Bone marrow (tissue), 2 donors: ENCODE measurements around the gene SGMS2.

Source experiments
- DNase-seq, 2 donors: peaks; one replicate each; lab custom pipeline; 2025; lab: John Stamatoyannopoulos, UW

SGMS2 gene

DNA sequence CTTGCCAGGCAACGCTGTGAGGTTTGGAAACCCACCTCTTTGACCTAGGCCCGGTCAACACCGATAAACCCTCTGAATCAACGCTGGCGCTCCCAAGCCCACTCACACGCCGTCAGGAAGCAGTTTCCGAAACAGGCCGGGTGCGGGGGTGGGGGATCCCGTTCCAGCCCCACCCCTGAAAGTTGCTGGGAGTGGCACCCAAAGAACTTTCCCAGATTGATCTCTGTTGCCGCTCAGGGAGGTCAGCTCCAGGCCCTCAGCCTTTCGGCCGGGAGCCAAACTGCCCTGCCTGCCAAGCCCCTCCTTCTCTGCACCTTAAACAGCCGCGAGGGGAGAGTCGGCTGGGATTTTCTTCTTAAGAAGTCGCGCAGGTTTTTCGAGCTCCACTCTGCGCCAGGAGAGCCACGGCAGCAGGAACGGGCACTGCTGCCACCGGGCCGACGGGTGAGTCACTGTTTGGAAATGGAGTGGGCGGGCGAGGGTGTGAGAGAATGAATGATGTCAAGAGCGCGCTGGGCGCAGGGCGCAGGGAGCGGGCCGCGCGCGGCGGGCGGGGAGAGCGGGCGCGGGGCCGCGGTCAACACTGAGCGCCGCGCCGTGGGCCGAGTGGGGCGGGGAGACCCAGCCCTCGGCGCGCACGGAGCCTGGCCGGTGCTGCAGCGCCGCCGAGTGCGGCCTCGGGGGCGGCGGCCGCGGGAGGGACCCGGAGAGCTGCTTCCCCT is at the start of gene SGMS2:
Gene SGMS2, plus strand, starts transcription at position 583 of the 722 bp plus-strand sequence. CDS start 70,622 bp downstream, outside the sequence.
- DNase-seq: peak in 1 of 2 donors; percentile 87

DNA sequence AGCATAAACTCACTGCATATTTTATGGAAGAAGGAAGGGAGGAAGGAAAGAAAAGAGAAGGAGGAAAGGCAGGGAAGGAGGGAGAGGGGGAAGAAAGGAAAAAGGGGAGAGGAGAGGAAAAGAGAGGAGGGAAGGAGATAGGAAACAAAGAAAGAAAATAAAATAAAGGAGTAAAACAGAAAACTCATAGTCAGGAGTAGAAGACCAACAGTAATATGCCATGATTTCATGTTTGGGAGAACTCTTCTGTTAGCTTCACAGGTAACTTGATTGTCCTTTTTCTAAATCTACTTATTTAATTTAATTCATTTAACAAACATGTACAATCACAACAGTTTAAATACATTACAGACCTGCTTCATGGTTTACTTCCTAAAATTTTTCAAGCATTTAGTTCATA is 46.8 kb upstream of the SGMS2 start:
- DNase-seq: no peak

DNA sequence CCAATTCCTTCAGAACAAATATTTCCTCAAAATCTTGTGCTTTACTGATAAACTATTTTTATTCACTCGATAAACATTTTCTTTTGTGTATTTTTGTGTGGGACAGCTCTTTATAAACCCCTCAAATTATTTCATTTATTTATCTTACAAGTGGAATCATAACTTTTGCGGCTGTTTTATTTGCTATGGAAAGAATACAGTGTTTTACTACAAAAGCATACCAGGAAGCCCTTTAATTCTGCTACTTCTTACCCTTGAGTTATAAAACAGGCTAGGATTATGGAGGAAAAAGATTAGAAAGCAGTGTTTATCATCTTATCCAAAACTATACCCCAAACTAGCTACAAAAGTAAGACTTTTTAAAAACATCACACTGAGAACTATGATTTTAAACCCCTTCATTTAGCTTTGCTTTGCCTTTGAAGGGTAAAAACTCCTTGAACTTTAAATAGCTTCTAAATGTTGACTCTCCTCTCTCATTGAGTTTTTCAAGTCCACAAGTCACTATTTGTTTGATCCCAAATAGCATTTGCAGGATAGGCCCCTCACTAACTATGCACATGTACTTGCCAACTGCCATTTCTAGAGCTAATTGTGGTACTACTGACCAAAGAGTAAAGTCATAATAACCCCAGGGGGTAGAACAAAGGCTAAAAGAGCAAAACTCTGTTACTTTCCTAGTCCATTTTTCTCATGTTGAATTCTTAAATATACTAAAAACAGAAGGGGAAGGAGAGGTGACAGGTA is 45.8 kb upstream of the SGMS2 start:
- DNase-seq: no peak

DNA sequence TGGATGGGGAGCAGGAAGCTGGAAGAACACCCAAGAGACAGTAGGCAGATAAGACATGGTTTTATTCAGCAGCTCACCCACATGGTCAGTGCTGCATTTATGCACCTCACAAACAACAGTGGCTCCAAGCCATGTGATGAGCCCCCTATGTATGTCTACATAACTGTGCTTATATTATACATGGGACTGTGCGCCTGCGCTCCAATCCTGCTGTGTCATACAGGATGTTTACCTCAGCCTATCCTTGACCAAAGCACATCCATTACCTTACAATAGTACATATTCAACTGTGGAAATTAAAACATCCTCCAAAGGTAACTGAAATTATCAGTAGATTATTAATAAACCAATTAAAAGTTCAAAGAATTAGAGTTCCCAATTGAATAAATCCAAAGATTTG is 44.1 kb upstream of the SGMS2 start:
- DNase-seq: no peak

DNA sequence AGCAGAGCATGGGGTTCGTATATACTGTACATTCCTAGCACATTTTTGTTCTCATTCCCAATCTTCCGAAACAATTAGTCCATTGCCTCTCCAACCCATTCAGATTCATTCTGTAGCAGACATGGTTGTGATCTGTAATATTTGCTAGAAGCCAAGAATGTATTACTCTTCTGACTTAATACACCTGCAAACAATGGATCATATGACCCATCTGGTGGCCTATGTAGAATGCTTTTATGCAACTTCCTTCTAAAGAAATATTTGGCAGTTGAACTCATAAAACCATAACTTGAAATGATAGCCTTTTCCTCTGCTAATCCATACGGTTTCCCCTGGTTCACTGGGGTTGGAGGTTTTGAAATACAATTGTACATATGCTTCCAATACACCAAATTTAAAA is 32.8 kb upstream of the SGMS2 start:
- no peak for DNase-seq

DNA sequence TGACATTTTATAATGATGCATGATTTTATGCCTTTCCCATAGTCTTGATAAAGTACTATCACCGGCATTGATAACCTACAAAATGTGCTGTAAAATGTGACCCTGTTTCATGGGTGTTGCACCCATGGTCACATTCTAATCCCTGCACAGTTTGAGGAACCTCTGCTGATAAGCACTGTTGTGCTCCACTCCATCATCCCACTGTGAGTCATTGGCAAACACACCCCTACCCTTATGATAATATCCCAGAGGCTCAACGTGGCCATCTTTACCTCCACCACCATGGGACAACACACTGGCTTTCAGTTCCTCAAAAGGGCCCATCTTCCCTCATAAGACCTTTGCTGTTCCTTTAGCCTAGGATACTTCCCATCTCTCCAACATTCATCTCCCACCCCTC is 32.0 kb upstream of the SGMS2 start:
- no peak for DNase-seq

DNA sequence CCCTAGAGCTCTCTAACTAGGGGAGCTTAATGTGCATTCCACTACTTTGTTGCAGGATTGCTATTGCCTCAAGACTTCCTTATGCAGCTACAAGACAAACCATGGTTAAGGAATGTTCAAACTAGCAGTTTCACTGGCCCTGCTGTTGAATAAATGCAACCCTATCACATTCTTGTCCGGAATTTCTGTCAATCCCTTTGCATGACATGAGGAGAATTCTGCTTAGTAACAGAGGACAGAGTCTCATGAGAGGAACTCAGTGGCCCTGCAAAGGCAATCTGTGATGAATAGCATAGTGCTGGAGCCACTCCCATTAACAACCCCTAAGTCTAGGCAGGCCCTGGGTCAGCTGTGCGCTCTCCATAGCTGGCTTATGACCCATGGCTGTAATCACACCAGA is 30.7 kb upstream of the SGMS2 start:
- DNase-seq: no peak

DNA sequence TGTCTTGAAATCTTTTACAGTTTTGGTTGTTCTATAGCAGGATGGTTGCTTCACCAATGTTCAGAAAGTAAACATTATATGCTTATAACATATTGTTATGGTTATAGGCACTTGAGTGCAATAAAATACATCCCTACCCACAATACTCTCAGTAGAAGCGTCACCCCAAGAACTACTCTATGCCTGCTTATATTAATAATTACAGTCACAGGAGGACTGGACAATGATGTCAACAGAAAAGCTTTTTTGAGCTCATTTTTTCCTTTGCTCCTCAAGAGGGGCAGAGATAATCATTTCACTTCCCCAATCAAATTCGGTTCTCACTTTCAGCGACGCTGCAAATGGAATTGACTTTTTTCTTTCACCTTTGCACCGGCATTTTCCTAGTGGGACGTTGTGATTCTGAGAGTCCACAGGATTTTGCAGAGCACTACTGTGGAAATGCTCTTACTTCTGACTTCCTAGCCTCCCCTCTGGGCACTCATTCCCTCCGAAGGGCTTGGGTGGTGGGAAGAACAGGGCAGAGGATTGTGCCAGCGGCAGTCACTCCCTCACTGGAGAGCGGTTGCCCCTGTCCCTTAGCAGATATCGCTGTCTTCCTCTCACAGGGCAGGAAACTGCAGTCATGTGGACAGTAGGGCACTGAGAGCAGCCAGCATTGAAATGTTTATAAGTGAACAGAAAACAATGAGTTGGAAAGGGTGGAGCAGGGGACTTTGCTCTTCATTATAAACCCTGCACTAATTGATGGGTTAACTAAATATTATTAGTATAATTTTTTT is 24.9 kb upstream of the SGMS2 start:
- DNase-seq: no peak

DNA sequence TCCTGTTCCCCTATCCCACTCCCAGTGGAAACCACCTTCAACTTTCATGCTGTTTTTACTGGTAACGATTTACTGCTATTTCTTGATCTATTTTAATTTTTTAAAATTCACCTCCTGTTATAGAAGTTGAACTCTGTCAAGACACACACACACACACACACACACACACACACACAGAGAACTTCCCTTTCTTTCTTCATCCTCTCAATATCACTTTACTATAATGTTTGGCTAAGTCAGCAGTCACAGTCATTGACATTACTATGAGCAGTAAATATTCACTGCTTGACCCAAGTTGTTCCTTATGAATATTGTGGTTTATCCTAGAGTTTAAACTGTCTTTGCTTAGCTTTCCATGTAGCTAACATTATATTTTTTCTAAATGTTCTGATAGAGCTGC is 24.0 kb upstream of the SGMS2 start:
- DNase-seq: no peak

DNA sequence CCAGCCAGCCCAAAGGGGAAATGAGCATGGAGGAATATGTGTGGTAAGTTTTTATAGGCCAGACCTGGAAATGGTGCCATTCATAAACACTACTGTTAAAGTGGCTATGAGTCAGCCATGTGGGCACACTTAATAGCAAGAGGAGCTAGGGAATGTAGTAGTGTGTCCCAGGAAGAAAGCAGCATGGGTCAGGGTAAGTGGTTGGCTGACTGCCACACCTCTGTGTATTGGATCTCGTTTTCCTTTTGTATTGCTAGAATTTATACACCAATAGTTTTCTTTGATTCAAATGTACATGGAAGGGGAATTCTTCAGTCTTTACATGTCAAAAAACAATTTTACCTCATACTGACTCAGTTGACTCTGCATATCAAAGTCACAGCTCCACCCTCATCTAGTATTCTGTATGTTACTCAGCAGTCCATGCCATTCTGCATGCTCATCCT is 22.9 kb upstream of the SGMS2 start:
- DNase-seq: no peak

DNA sequence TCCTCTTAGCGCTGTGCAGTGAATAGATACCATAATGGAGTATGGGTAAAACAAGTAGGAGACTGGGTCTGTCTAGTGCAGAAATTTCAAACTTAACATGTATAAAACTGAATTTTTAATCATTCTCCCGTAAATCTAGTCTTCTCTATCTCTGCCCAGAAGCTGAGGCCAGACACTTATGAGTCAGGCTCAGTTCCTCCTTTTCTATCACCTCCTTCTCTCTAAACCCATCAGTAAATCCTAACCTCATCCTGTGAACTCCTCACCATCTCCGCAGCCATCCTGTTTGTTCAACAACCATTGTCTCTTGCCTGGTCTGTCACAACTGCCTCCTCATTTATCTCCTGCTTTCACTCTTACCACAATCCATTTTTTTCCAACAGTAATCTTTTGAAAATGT is 19.8 kb upstream of the SGMS2 start:
- DNase-seq: no peak

DNA sequence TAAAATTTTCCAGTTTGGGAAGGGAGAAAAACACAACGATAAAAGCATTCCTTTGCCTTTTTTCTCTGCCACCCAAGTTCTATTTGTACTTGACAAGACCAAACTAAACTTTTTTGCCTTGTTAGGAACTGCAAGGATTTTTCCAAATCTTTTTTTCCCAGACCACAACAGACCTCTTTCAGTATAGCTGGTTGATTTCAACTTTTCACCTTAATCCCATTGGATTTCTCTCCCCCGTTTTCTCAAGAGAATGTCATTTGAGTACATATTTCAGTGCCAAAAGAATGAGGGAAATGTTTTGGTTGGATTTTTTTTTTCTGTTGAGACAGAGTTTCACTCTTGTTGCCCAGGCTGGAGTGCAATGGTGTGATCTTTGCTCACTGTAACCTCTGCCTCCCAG is 18.5 kb upstream of the SGMS2 start:
- no peak for DNase-seq

DNA sequence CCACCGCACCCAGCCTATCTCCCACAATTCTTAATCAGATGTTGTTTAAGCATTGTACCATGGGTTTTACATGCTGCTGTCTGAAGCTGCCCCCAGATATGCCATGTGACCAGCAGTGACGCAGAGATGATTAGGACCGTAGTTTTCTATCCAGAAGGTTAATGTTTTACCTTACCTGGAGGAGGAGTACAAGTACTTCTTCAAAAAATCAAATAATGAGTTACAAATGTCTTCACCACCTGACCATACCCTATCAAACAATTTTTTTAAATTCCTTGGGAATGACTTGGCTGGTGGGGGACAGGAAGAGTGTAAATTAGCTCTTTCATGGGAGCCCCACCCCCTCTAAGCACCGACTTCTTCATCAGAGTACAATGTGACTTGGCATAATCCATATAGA is 16.2 kb upstream of the SGMS2 start:
- DNase-seq: no peak

DNA sequence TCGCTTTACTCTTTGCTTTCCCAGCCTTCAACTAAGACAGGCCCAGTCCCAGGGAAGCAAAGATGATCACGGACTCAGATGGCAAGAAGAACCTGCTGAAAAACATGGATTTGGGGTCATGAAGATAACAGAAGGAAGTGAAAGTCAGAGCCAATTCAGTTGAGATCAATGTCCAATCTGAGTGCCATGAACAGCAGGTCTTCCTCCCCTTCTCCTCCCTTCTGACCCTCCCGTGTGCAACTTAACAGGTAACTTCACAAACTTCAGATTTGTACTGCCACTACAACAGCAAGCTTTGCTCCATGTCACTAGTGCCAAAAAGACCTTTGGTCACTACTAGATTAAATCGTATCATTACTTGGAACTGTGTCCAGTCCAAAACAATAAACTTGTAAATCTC is 15.5 kb upstream of the SGMS2 start:
- DNase-seq: no peak

DNA sequence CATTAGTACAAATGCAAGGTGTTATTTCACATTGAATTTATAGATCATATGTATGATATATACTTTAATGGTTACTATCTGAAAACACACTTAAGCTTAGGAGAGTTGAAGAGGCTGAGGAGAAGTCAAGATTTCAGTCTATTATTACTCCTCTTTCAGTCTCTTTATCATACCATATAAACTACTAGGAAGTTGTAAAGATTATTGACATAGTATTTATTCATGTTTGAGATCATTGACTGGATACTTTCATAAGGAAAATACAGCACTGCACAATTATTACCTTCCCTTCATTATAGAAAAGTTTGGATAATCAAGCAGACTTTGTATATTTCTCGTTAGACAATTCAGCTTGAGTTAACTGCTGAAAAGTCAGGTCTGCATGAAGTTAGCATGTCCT is 10.0 kb upstream of the SGMS2 start:
- DNase-seq: no peak

DNA sequence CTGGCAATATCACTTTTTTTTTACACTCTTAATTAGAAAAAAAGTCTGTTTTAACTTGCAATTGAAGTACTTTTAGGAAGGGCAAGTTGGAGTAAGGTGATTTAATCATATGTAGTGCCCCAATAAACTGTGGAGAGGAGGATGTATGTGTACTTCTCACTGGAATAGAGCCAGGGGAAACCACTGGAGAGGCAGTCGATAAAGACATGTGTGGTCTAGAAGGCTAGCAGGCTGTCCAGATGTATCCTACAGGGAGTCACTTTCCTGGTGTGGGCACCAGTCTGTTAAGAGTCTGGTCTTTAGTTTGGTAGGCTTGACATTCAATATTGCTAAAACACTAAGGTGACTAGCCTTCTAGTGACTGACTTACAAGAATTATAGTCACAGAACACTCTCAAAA is 9.6 kb upstream of the SGMS2 start:
- no peak for DNase-seq

DNA sequence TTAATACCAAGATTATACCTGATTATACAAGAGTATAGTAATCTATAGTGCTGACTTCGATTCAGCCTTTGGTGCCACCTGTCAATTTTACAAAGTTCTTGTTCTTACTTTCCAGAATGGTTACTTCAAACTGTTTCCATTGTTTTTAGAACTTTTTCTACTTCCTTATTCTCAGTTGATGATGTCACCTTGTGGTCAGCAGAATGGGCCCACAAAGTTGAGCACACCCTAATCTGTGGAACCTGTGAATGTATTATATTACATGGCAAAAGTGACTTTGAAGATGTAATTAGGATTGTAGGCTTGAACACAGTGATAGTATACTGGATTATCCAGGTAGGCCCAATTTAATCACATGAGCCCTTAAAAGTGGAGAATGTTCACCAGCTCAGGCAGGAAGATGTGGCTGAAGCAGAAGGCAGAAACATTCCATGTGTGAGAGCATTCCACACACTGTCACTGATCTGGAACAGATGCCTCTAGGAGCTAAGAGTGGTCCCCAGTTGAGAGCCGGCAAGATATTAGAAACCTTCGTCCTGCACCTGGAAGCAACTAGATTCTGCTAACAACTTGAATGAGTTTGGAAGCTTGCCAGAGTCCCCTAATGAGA is 6.3 kb upstream of the SGMS2 start:
- no peak for DNase-seq

DNA sequence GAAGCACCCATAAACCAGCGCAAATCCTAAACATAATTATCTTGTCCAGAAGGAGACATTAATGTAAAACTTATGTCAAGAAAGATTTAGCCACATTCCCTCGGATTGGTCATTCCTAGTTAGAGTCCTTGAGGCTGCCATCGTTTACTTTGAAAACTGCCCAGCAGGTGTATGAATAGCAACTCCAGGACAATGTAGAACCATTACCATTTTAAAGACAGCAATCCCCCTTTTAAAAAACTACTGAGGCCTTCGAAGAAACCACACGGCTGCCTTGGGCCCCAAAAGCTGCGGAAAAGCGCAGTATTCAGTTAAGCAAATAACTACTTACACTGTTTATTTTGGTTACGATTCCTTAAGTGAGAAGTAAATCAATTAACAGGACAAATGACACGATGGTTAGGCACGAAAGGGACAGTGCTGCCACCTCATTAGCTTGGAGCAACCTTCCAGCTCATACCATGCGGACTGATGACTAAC is 822 bp upstream of the SGMS2 start:
- no peak for DNase-seq

DNA sequence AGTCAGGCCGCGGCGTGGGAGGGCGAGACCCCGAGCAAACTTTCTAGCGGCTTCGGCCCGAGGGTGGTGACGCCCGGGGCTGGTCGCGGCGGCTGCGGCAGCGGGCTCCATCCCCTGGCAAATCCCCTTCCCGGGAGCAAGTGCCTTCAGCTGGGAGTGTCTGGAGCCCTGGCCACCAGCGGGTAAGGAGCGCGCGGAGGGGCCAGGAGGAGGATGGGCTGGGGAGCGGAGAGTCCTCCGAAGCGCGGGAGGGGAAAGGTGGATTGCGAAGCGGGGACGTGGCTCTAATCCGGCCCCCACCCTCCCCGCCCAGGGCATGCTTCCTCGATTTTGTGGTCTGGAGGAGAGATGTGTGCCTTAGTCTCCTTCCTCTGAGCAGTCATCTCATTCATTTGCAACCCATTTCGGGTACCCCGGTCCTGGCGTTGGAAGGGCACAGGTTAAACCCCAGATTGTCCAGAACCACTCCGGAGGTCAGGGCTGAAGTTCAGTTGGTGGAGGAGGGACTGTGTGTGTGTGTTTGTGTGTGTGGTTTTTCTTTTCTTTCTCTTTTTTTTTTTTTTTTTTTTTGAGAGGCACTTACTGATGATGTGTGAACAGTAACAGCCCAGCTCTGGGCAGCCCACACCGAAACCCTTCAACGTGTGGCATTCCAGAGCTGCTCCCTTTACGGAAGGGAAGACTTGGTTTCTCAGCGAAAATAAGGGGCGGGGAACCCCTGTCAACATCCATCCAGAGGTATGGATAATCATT is 516 bp downstream of the SGMS2 start:
- DNase-seq: peak in 1 of 2 donors; percentile 82

DNA sequence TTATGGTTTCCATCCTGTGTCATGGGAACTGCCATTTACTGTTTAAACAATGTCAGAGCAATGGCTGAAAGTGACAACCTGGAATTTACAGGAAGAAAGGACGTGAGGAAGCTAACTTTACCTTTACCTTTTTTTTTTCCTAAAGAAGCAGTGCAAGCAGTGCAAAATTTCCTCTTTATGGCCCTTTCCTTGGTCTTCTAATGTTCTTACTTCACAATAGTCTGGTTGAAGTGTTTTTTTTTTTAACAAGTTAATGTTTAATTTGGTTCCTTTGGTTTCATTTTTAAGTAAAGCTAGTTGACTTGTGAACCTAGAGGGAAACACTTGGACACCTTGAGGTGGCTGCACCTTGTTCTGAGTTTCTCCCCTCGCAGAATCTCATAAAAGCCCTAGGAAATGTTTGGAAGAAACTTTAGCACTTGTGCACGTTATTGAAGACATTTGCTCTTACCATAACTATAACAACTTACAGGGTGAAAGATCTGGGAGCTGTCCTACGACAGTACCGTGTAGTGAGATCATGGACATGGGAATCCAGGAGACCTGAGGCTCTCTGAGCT is 1.8 kb downstream of the SGMS2 start:
- no peak for DNase-seq
